NB4 (cell line): Measurements from ENCODE around the gene SYNC.
"Not testable (repeated sequence)": the region's sequence is repeated elsewhere in the genome, so short reads cannot be mapped to it uniquely, and the experiment has no call there.

ENCODE experiments used
- DNase-seq: peaks from one replicate; pipeline ENCODE4 v3.0.0; 2010; ENCODE audit warnings: low read depth
- H3K4me3 ChIP-seq: one replicate; pipeline ENCODE4 v1.5.1; 2011; ENCODE audit warnings: mild to moderate bottlenecking, low read depth, low read length, moderate library complexity
- CTCF ChIP-seq: IDR thresholded peaks from one replicate; pipeline ENCODE4 v1.5.1; 2012; ENCODE audit warnings: low read depth, low read length
- MAX ChIP-seq: IDR thresholded peaks from 2 replicates; pipeline ENCODE4 v1.6.1; 2011; ENCODE audit warnings: low read depth, low read length
- MYC ChIP-seq: IDR thresholded peaks from 2 replicates; pipeline ENCODE4 v1.6.1; 2011; ENCODE audit warnings: low read depth, low read length
- POLR2A ChIP-seq: IDR thresholded peaks from 2 replicates; pipeline ENCODE4 v1.6.1; 2011; ENCODE audit warnings: mild to moderate bottlenecking; ENCODE audit not compliant: insufficient read length; ENCODE audit errors: extremely low read depth

The SYNC gene

DNA sequence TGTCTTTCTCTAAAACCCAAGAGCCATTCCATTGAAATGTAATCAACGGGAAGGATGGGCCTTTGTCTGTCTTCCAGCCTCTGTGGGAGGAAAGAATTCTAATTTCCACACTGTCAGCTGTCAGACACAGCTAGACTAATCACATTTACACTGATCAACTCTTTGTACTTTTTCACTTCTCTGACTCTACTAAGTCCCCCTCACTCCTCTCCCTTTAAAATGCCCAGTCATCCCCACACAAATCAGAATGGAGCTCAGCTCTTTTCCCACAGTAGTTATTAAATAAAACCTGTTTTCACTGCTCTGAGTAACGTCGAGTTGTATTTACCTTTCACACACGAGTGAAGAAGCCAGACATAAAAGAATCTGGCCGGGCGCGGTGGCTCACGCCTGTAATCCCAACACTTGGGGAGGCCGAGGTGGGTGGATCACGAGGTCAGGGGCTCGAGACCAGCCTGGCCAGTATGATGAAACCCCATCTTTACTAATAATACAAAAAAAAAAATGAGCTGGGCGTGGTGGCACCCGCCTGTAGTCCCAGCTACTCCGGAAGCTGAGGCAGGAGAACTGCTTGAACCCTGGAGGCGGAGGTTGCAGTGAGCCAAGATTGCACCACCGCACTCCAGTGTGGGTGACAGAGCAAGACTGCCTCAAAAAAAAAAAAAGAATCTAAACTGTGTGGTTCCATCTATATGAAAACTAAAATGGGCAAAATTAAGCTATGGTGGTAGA lies 65.5 kb downstream of the SYNC start:
- no peak for TF ChIP-seq MAX
- TF ChIP-seq CTCF: no peak
- TF ChIP-seq POLR2A: no peak
- no peak for TF ChIP-seq MYC
- DNase-seq: peak; percentile 55
- H3K4me3 ChIP-seq: no peak overlapping the region

- no peak overlapping the region for H3K4me3 ChIP-seq
- DNase-seq: no peak
- TF ChIP-seq POLR2A (no peak), MYC (no peak), CTCF (no peak), MAX (no peak)
These were observed 66.9 kb downstream of the SYNC start for GRCh38 chr1:32635508-32636277.

DNA sequence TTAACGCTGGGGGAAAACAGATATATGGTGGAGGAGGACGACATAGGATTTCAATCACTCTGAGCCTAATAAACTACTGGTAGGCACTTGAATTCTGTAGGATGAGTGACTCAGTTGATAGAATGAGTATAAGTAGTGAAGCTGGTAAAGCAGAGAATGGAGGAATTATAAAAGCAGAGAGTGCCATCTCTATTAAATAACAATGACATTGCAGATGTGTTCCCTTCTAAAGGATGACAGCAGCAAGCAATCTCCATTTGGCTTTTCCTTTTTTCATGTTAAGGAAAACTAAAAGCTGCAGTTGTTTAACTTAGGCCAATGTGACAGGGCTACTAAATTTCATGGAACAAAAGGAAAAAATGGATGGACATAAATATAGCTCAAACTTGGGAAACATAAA lies 69.7 kb downstream of the SYNC start:
- TF ChIP-seq POLR2A (no peak), CTCF (no peak), MYC (no peak), MAX (no peak)
- H3K4me3 ChIP-seq: no peak overlapping the region
- no peak for DNase-seq

DNA sequence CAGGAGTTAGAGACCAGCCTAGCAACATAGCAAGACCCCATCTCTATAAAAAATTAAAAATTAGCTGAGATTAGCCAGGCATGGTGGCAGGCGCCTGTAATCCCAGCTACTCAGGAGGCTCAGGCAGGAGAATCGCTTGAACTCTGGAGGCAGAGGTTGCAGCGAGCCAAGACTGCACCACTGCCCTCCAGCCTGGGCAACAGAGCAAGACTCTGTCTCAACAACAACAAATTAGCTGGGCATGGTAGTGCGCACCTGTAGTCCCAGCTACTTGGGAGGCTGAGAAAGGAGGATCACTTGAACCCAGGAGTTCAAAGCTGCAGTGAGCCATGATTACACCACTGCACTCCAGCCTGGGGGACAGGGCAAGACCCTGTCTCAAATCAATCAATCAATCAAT lies 72.4 kb downstream of the SYNC start:
- not testable (repeated sequence) for H3K4me3 ChIP-seq, DNase-seq
